NCI-H345 treated with DMSO at 0.1 percent for 48 hours (cell line): ENCODE measurements around the gene GKN2.
"Not testable (repeated sequence)": the region's sequence is repeated elsewhere in the genome, so short reads cannot be mapped to it uniquely, and the experiment has no call there.

Experiments used
- DNase-seq: peaks from one replicate; lab custom pipeline; 2025; ENCODE audit not compliant: unreplicated experiment; lab: John Stamatoyannopoulos, UW

The GKN2 gene

GRCh38 chr2:68961380-68961779 is 8.7 kb upstream of the GKN2 start:
- no peak for DNase-seq

GRCh38 chr2:68959001-68959400 is 6.3 kb upstream of the GKN2 start:
- no peak for DNase-seq

DNA sequence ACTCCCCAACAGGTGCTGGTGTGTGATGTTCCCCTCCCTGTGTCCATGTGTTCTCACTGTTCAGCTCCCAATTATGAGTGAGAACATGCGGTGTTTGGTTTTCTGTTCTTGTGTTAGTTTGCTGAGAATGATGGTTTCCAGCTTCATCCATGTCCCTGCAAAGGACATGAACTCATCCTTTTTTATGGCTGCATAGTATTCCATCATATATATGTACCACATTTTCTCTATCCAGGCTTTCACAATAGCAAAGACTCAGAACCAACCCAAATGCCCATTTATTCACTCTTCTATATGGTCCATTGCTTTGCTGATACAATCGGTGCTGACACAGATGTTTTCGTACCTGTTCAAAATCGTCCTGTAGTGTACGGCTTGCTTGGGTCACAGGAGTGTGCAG is 2.7 kb upstream of the GKN2 start:
- not testable (repeated sequence) for DNase-seq

DNA sequence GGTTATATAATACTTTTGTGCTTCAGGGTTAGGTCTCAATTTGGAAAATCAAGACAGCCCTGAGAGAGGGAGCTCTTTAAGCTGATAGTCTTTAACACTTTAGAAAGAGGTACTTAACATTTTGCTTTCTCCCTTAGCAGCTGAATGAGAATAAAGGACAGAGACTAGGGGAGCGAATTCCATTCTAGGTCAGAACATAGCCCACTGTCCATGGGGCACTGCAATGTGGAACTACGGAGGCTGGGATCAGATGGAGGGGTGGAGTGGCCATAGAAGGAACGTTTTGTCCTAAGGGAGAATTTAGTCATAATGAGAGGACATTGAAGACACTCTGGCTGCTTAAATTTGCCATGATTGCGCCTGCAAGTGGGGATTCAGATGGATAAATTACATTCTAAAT is 794 bp downstream of the GKN2 start:
- DNase-seq: no peak

DNA sequence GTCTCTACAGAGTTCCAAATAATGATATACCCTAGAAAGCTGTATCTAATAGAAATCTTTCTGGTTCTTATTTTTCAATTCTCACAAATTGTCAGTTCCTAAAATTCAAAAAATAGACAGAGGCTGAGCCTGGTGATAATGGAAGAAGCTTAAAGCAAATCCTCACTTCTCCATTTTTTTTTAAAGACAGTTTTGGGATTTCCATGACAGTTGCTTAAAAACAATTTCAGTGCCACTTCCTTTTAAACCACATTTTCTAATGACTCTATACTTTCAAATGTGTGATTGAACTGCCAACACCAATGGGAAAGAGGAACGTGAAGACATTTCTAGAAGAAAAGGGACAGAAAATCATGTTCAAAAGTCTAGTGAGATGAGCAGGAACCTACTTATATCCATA is 4.0 kb downstream of the GKN2 start:
- DNase-seq: no peak

- peak; percentile 91 for DNase-seq
These were observed 6.6 kb downstream of the GKN2 start for GRCh38 chr2:68946117-68946516.

DNA sequence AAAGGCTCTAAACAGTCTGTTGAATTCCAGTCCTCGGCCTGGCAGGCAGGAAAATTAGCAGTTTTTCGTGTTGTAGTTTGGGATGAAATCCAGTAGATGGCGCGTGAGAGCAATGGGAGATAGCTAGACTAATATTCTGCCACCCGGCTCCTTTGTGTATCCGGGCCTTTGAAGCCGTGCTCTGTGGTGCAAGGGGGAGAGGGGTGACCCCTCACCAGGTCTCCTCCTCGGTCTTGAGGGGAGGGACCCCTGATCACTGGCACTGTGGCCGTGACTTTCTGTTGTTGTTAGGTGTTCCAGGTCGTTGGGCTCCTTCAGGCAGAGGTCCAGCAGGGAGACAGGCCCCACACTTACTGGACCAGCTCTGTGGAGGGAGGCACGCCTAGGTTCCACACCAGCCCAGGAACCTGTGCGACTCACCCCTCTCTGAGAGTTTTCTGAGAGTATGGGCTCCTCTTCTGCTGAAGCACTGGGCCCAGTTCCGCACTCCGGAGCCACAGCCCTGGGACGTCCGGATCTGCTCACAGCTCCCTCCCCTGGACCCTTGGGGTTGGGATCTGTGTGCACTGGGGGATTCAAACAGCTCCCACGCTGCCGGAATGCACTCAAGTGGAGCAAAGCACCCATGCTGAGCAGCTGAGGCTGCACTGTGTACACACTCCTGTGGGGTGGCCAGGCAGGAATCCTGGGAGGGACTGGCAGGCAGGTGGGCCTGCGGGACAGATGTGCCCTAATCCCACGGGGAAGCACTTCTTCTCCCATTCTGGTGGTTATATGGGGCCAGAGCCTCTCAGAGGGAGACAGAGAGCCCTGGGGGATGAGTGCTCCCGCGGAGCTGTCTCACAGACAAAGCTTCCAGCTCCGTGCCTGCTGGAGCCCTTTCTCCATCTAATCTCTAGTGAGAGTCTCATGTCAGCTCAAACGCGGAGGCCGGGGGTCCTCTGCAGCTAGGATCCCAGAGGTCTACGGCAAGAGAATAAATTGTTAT is 8.8 kb downstream of the GKN2 start:
- DNase-seq: peak; percentile 85

- DNase-seq: no peak
These were observed 9.9 kb downstream of the GKN2 start for GRCh38 chr2:68942827-68943226.

- DNase-seq: no peak
These were observed 12.3 kb downstream of the GKN2 start for GRCh38 chr2:68940369-68940768.

GRCh38 chr2:68939962-68940361 is 12.7 kb downstream of the GKN2 start:
- DNase-seq: no peak

DNA sequence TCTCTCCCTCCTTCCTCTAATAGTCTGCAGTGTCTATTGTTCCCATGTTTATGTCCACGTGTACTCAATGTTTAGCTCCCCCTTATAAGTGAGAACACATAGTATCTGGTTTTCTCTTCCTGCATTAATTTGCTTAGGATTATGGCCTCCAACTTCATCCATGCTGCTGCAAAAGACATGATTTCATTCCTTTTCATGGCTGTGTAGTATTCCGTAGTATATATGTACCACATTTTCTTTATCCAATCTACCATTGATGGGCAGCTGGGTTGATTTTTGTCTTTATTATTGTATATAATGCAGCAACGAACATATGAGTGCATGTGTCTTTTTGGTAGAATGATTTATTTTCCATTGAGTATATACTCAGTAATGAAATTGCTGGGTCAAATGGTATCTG is 13.8 kb downstream of the GKN2 start:
- no peak for DNase-seq

- no peak for DNase-seq
These were observed 15.2 kb downstream of the GKN2 start for GRCh38 chr2:68937346-68938055.

DNA sequence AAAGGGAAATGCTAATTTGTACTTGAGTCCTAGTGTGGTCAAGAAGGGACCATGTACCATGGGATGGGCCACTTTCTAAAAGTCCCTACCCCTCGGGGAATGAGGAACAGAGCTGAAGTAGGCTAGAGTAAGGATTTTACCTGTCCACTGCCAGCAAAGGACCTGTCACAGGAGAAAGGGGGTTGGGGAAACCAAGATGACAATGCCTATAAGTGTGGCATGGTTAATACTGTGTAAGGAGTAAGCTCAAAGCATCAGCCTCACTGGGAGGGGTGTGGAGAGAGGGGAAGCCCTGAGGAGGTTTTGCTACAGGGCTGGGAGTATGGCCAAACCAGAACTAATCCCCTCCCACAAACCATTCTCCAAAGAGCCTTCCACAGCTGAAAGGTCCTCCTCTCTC is 15.8 kb downstream of the GKN2 start:
- no peak for DNase-seq

DNA sequence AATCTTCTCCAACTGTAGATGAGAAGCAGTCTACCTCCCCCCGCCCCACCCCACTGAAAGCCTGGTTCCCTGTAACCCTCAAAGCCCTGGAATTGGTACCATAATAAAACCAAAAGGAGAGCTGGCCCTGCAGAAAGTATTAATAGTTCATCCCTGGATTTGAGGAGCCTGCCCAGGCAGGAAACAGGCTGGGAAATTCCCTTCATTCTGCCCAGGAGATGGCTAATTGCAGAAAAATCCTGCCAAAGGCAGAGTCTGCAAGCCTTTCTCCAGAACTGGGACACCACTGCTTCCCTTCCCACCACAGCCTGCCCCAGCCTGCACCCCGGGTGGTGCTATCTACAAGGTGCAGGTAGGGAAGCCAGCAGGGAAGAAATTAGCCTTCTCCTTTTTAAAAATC is 16.3 kb downstream of the GKN2 start:
- no peak for DNase-seq

DNA sequence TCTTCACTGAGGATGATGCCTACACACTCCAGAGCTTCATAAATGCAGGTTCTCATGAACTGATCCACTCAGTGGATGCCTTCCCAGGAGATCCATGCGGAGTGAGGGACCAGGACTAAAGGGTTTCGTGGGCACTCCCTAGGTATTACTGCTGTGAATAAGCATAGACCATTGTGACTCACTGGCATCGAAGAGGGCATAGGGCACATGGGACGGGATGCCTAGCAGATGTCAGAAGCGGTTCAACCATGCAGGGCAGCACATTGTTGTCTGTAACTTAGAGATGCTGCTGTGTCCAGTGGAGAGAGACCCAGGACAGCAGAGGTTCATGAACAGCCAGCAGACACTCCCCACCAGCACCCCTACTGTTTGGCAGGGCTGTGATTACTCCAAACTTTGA is 17.2 kb downstream of the GKN2 start:
- no peak for DNase-seq

GRCh38 chr2:68934021-68934420 is 18.7 kb downstream of the GKN2 start:
- no peak for DNase-seq

GRCh38 chr2:68932402-68932801 is 20.3 kb downstream of the GKN2 start:
- no peak for DNase-seq

GRCh38 chr2:68931799-68932198 is 20.9 kb downstream of the GKN2 start:
- DNase-seq: no peak

DNA sequence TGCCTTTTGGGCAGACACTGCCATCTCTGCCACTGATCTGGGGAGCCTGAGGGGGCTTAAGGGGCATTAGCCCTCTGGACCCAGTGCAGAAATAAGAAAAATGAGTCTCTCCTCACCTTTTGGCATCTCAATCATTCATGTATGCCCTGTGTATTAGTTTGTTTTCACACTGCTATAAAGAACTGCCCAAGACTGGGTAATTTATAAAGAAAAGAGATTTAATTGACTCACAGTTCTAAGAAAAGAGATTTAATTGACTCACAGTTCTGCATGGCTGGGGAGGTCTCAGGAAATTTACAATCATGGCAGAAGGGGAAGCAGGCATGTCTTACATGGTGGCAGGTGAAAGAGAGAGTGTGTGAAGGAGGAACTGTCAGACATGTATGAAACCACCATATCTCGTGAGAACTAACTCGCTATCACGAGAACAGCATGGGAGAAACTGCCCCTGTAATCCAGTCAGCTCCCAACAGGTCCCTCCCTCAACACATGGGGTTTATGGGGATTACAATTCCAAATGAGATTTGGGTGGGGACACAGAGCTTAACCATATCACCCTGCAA is 21.5 kb downstream of the GKN2 start:
- DNase-seq: no peak

- DNase-seq: no peak
These were observed 25.9 kb downstream of the GKN2 start for GRCh38 chr2:68926796-68927195.

DNA sequence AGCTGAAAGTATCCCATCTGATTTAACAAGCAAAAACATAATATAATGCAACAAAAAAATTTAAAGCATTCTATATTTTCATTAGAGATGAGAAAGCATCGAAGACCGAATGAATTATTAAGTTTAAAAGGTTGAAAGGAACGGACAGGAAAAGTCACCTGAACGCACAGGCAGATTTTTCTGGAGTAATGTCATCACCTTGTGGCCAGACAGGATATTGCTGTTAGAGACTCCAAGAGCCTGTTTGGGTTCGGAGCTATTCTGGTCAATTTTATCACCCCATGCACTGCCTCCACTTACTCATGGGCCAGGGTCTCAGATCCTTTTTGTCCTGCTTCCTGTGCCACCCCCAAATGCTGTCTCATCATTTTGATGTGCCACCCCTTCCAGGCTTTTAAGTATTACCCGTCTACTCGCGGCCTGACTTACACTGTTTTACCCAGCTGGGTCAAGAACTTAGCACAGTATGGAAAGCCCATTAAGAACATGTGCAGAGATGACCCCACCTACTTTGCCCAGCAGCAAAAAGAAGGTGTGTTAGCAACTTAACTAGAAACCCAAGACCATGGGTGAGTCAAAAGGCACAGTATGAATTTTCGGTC is 27.3 kb downstream of the GKN2 start:
- DNase-seq: peak; percentile 38

DNA sequence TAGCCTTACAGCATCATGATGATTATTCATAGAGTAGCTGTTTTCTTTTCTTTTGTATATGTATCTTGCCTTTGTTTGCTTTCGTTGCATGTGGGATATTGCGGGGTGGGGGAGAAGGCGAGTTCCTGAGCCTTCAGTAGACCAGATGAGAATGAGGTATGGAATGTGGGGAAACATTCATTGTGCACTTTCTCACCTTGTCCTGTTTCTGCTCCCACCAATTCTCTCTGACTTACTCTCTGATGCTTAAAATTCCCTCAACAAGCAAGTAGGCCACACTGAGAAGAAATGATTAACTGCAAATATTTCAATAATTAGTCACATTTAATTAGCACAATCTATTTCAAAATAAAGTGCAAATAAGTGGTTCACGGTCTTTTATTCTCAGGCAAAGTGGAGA is 31.0 kb downstream of the GKN2 start:
- DNase-seq: no peak
